ENCODE results near the gene KRT77. TPM values are rescaled to one million over a fixed set of nuclear protein-coding genes. Genes with fewer than 3 reads are reported as not detected.

KRT77 gene
- polyA plus RNA-seq, 3 donors, result not detected

- WGBS (ENCODE audit: insufficient coverage), result no CpG with 5 or more reads among the region's 2 CpGs
- H3K4me1 Mint-ChIP-seq, result no peaks in the 10 kb centered on the region
- Histone ChIP-seq H3K4me1 (ENCODE audit: control insufficient read depth in 1 of 2, insufficient read depth in 2 of 2, low read length in 2 of 2) (no peaks in the 10 kb centered on the region), H3K4me2 (replicated peaks; ENCODE audit: extremely low read depth, low read length, poor library complexity, severe bottlenecking) (no peak overlapping the region), H3K79me2 (ENCODE audit: insufficient read depth, low read length) (no peaks in the 10 kb centered on the region), H3K4me3 (replicated peaks in 1 of 3; ENCODE audit: low read depth in 2 of 3, low read length in 3 of 3) (no peak overlapping the region), H4K20me1 (ENCODE audit: insufficient read depth, low read length) (no peaks in the 10 kb centered on the region), H2AFZ (ENCODE audit: insufficient read depth, low read depth, low read length, poor library complexity, severe bottlenecking) (no peak overlapping the region), H3K9ac (ENCODE audit: insufficient read depth, low read length, poor library complexity, severe bottlenecking) (no peak overlapping the region), H3K9me3 (replicated peaks in 1 of 2; ENCODE audit: control insufficient read depth in 1 of 2, insufficient read depth in 1 of 2, low read length in 2 of 2) (no peaks in the 10 kb centered on the region), H3K27me3 (ENCODE audit: control insufficient read depth in 2 of 2, insufficient read depth in 2 of 2, low read length in 2 of 2) (no peaks in the 10 kb centered on the region), H3K36me3 (replicated peaks in 1 of 2; ENCODE audit: control insufficient read depth in 1 of 2, insufficient read depth in 2 of 2, low read length in 2 of 2) (no peaks in the 10 kb centered on the region), H3K27ac (ENCODE audit: low read depth in 1 of 2, low read length in 2 of 2) (no peak overlapping the region)
- H3K27me3 Mint-ChIP-seq (ENCODE audit: low read depth in 3 of 3), result peaks cover 1 to 5% (median 4%) of the 10 kb centered on the region in 3 donors
- no peak overlapping the region for H3K27ac Mint-ChIP-seq
- H3K9me3 Mint-ChIP-seq, result no peaks in the 10 kb centered on the region
- TF ChIP-seq CTCF (IDR thresholded peaks at IDR 0.05), result no peak
- H3K4me3 Mint-ChIP-seq, result no peak overlapping the region
- intact Hi-C loops (cut with micrococcal nuclease), result no loop called here
- DNase-seq, result no peak
- no peaks in the 10 kb centered on the region for H3K36me3 Mint-ChIP-seq
These were observed 3.4 kb downstream of the KRT77 start for GRCh38 chr12:52699960-52700359.

GRCh38 chr12:52699373-52699772 is 4.0 kb downstream of the KRT77 start:
- no peaks in the 10 kb centered on the region for H3K4me1 Mint-ChIP-seq
- H4K20me1 ChIP-seq (ENCODE audit: insufficient read depth, low read length), result no peaks in the 10 kb centered on the region
- no peaks in the 10 kb centered on the region for H3K27me3 ChIP-seq (ENCODE audit: control insufficient read depth in 2 of 2, insufficient read depth in 2 of 2, low read length in 2 of 2)
- DNase-seq, result no peak
- no peaks in the 10 kb centered on the region for H3K36me3 Mint-ChIP-seq
- WGBS (ENCODE audit: insufficient coverage), result 96% methylated on average over 2 of the region's 2 CpGs
- no peaks in the 10 kb centered on the region for H3K79me2 ChIP-seq (ENCODE audit: insufficient read depth, low read length)
- intact Hi-C loops (cut with micrococcal nuclease), result no loop called here
- H3K27ac ChIP-seq (ENCODE audit: low read depth in 1 of 2, low read length in 2 of 2), result no peak overlapping the region
- H3K27me3 Mint-ChIP-seq (ENCODE audit: low read depth in 3 of 3), result peaks cover 0 to 5% (median 2%) of the 10 kb centered on the region in 3 donors
- no peaks in the 10 kb centered on the region for H3K4me1 ChIP-seq (ENCODE audit: control insufficient read depth in 1 of 2, insufficient read depth in 2 of 2, low read length in 2 of 2)
- no peaks in the 10 kb centered on the region for H3K9me3 Mint-ChIP-seq
- H3K9me3 ChIP-seq (replicated peaks in 1 of 2; ENCODE audit: control insufficient read depth in 1 of 2, insufficient read depth in 1 of 2, low read length in 2 of 2), result no peaks in the 10 kb centered on the region
- H2AFZ ChIP-seq (ENCODE audit: insufficient read depth, low read depth, low read length, poor library complexity, severe bottlenecking), result no peak overlapping the region
- no peak overlapping the region for H3K4me2 ChIP-seq (replicated peaks; ENCODE audit: extremely low read depth, low read length, poor library complexity, severe bottlenecking)
- H3K36me3 ChIP-seq (replicated peaks in 1 of 2; ENCODE audit: control insufficient read depth in 1 of 2, insufficient read depth in 2 of 2, low read length in 2 of 2), result no peaks in the 10 kb centered on the region
- TF ChIP-seq CTCF (IDR thresholded peaks at IDR 0.05), result no peak
- no peak overlapping the region for H3K27ac Mint-ChIP-seq
- no peak overlapping the region for H3K4me3 Mint-ChIP-seq
- no peak overlapping the region for H3K4me3 ChIP-seq (replicated peaks in 1 of 3; ENCODE audit: low read depth in 2 of 3, low read length in 3 of 3)
- H3K9ac ChIP-seq (ENCODE audit: insufficient read depth, low read length, poor library complexity, severe bottlenecking), result no peak overlapping the region

All from CD14-positive monocyte (primary cell).